HG03432 (cell line): ENCODE measurements around the gene STK32C.

Source experiments
- ATAC-seq: cut with Tn5 transposase; IDR thresholded peaks from one replicate; pipeline ENCODE4 v1.9.1; 2021; ENCODE audit warnings: mild to moderate bottlenecking, moderate library complexity; ENCODE audit not compliant: unreplicated experiment

Gene STK32C

GRCh38 chr10:132283604-132284382 lies 24.0 kb downstream of the STK32C start:
- ATAC-seq: no peak

- ATAC-seq: no peak
Measured at GRCh38 chr10:132282667-132283603, 24.8 kb downstream of the STK32C start.

- no peak for ATAC-seq
Measured at GRCh38 chr10:132281915-132282666, 25.7 kb downstream of the STK32C start.

- no peak for ATAC-seq
Measured at GRCh38 chr10:132280646-132281074, 27.1 kb downstream of the STK32C start.

GRCh38 chr10:132279873-132280645 lies 27.7 kb downstream of the STK32C start:
- no peak for ATAC-seq

GRCh38 chr10:132277311-132277741 lies 30.4 kb downstream of the STK32C start:
- ATAC-seq: no peak

- no peak for ATAC-seq
Measured at GRCh38 chr10:132276706-132277105, 31.0 kb downstream of the STK32C start.

GRCh38 chr10:132276179-132276675 lies 31.5 kb downstream of the STK32C start:
- ATAC-seq: no peak

GRCh38 chr10:132275426-132276178 lies 32.1 kb downstream of the STK32C start:
- no peak for ATAC-seq

- ATAC-seq: no peak
Measured at GRCh38 chr10:132274986-132275385, 32.8 kb downstream of the STK32C start.

- no peak for ATAC-seq
Measured at GRCh38 chr10:132274581-132274980, 33.2 kb downstream of the STK32C start.

GRCh38 chr10:132273966-132274365 lies 33.8 kb downstream of the STK32C start:
- no peak for ATAC-seq

- ATAC-seq: no peak
Measured at GRCh38 chr10:132273304-132273944, 34.3 kb downstream of the STK32C start.

- ATAC-seq: no peak
Measured at GRCh38 chr10:132272231-132272971, 35.3 kb downstream of the STK32C start.

- ATAC-seq: no peak
Measured at GRCh38 chr10:132271458-132272230, 36.1 kb downstream of the STK32C start.

GRCh38 chr10:132270721-132271457 lies 36.9 kb downstream of the STK32C start:
- no peak for ATAC-seq

GRCh38 chr10:132270256-132270655 lies 37.5 kb downstream of the STK32C start:
- ATAC-seq: no peak
